Ramos (cell line): ENCODE results near the gene TMX1.

Source experiments
- in situ Hi-C: fragments of 300-500 bp; cut with MboI; formaldehyde crosslinking; loops from one replicate; pipeline ENCODE4 v1.14.3; 2022; ENCODE audit warnings: low sequenced_read_pairs; ENCODE audit not compliant: unreplicated experiment

The TMX1 gene

GRCh38 chr14:51290132-51290531, 50.1 kb downstream of the TMX1 start:
- in situ Hi-C loops = no loop called here

DNA sequence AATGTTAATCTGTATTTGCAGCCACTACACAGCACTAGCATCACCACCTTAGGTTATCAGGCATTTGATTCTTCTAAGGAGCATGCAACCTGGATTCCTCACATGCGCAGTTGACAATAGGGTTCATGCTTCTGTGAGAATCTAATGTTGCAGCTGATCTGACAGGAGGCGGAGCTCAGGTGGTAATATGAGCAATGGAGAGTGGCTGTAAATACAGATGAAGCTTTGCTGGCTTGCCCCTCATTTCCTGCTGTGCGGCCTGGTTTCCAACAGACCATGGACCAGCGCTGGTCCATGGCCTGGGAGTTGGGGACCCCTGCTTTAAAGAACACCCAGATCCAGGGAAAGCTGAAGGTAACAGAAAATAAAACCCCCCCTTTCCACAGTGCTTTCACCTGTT, 51.0 kb downstream of the TMX1 start:
- in situ Hi-C loops = no loop called here

DNA sequence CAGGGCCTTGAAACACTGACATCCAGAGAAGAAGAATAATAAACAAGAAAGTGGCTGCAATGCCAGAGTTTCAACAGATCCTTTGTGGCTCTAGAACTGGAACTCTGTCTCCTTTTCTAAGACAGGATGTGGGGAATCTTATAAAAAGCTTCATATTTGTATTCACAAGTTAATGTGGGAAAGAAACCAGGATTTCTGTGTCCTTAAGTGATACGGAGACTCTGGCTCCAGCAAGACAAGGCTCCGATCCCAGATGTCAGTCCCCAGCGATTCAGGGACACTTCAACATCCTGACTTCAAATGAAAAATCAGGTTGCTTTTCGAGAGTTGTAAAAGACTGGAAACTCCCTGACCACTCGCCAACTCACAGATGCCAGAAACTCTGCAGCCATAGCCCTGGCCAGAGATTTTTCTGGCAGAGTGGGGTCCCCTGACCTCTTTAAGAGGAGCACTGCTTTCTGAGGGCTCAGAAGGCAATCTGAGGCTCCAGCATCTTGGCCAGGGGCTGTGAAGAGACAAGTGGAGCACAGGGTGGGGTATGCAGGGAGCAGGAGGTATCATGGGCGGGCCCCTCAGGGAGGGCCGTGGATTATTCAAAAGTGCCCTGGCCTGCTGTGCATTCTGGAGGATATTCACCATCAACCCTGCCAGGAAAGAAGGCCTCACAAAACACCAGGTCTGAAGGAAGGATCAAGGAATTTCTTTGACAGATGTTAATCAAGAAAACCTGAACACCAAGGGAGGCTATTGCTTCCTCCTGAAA, 53.3 kb downstream of the TMX1 start:
- in situ Hi-C loops = no loop called here

GRCh38 chr14:51293912-51294389, 53.9 kb downstream of the TMX1 start:
- in situ Hi-C loops = no loop called here

- in situ Hi-C loops = no loop called here
Measured at GRCh38 chr14:51294951-51295525, 55.0 kb downstream of the TMX1 start.

DNA sequence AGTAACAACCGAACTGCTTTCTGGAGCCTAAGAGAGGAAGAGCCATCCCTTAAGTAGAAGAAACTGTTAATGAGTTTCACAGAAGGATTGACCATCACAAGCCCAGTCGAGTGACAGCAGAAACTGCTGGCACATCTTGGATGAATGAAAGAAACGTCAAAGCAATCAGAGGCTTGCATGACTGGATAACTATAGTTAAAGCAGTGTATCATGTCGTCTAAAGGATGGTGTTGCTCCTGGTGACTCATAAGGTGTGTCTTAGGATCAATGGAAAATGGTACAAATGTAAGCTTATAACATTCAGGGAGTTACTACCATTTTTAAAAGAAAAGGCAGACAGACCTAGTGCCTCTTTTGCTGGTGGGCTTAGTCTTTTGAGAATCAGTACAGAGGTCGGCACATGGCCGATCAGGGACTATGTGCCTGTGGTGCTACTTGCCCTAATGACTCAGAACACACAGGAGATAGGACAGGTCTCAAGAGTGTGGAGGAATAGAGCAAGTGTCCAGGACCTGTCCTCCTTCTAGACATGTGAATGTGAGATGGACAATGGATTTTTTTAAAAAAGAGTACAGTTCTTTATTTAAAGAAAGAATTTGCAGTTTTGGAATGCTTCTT, 55.7 kb downstream of the TMX1 start:
- in situ Hi-C loops = no loop called here

DNA sequence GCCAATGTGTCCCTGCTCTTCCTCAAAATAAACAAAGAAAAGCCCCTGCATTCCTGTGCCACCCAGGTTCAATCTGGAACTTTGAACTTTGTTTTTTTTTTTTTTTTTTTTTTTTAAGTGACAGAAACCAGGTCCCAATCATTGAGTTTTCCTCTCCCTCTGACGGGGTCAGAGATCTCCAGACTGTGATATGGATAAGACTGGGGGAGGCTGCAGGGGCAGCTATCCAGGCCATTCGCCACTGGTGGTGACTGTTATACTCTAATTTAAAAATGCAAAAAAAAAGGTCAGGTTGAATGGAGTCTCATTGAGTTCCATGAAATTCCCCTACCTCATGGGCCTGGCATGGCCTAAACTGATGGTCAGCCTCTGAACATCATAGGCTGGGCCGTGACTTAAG, 57.0 kb downstream of the TMX1 start:
- in situ Hi-C loops = no loop called here

- in situ Hi-C loops = no loop called here
Measured at GRCh38 chr14:51298895-51299294, 58.8 kb downstream of the TMX1 start.

GRCh38 chr14:51302295-51303030, 62.4 kb downstream of the TMX1 start:
- in situ Hi-C loops = no loop called here

DNA sequence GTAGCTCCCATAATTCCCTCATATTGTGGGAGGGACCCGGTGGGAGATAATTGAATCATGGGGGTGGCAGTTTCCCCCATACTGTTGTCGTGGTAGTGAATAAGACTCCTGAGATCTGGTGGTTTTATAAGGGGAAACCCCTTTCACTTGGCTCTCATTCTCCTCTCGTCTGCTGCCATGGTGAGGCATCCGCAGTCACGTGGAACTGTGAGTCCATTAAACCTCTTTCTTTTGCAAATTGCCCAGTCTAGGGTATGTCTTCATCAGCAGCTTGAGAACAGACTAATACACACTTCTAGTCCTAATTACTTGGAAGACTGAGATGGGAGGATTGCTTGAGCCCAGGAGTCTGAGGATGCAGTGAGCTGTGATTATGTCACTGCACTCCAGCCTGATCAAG, 64.4 kb downstream of the TMX1 start:
- in situ Hi-C loops = no loop called here

DNA sequence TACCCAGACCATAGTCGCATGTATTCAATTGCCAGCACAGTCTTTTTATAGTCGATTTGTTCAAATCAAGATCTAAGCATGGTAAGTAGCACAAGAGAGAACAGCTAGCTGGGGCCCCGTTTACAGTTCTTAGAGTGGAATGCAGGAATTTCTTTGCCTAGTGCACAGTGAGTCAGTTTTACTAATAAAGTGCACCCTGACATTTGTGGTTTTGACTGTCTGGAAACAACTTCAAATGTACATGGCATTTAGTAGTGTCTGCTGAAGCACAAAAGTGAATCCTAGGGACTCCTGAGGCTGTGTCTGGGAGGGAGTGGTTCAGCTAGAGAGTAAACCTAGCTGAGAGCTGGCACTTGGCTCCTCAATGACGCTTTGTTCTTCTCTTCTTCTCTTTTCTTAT, 64.9 kb downstream of the TMX1 start:
- in situ Hi-C loops = no loop called here

DNA sequence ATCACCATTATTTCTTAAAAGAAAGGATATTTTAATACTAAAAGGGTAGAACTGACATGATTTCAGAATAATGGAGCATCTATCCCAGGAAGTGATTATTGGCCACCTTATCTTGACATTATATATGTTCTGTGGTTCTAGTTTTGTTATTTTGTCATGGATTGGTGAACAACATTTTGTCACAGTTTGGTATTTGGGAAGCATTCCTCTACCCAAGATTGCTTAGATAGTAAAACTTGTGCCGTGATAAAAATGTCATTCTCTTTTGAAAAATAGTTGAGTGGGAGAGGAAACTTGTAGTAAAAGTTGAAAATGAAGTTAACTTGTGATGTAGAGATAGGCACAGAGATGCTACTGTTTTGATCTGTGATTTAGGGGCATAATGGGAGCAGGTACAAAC, 65.7 kb downstream of the TMX1 start:
- in situ Hi-C loops = no loop called here
